ENCODE data around the gene LMO1.
A peak's percentile ranks its signal among the peaks of the same experiment; 100 is the strongest.

Gene LMO1

GRCh38 chr11:8263769-8264410 lies at the start of gene LMO1:
TSS of gene LMO1 (minus strand) at chr11:8263878. CDS start at chr11:8263362, 516 bp downstream.
- DNase-seq: peak; percentile 59 to 67

DNA sequence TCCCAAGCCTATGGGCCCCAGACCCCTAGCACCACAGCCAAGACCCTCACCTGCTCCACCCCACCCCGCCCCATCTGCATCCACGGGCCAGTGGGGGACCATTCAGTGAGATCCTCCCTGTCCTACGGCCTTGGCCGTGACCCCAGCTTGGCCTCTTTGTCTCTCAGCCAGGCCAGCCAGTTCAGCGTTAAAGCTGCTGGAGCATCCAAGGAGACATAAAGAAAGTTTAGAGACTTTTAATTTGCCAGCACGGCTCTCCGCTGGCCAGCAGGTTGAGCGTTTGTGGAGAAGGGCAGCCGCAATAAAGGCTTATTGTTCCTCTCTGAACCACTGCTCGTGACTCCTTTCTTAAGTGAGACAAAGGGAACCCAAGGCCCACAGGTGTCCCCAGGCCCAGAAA lies 49.3 kb upstream of the LMO1 start:
- DNase-seq: no peak

DNA sequence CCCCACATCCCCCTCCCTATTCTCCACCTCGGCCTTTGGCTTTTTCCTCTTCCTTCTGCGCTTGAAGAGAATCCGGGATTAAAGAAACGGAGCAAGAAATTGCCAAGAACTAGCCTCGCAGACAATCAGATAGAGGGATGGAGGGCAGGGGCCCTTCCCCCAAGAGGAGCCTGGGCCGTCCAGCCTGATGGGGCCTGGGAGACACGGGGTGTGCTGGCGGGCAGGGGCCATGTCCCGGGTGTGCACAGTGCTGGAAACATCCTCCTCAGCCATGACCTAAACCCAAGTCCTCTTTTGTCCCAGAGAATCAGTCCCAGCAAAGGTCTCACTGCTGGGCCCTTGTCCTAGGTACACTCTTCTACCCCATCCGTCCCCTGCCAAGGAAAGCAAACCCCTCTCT lies 47.7 kb upstream of the LMO1 start:
- no peak for DNase-seq

DNA sequence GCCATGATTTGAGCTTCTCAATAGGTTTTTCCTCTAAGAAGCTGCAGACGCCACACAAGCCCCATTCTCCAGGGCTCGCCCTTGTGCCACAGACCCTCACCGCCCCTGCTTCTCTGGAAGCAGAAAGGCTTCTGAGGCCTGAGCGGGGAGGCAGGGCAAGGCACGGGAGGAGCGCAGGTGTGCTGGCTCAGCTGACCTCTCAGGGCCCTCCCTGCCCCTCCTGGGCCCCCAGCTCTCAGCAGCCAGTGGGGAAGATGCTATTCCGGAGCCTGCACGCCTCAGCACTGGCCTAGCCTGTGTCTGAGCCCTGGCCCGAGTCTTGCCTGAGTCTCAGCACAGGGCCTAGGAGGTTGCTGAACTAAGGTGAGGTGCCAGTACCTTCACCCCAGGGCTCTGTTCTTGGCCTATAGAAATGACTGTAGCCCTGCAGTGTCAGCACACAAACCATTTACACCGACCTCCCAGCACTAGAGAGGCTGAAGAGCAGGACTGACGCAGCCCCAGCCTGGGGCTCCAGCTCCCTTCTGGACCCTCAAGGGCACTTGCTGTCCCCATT lies 47.1 kb upstream of the LMO1 start:
- no peak for DNase-seq

- DNase-seq: no peak
Observed at GRCh38 chr11:8309862-8310261, 46.2 kb upstream of the LMO1 start.

DNA sequence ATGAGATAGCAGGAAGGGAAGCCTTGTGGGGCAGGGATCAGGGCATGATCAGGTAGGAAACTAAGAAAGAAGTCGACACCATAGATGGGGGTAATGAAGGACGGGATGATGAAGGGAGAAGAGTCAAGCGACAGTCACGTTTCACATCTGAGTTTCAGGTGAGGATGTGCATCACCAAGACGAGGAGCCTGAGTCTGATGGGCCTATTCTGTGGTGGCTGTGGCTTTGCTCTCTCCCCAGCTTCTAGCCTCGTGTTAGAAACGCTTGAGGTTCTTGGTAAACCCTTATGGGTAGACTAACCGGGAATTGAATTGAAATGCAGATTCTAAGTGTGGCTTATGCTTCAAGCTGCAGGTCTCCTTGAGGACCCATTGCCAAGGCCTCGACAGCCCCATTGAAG lies 45.6 kb upstream of the LMO1 start:
- no peak for DNase-seq

DNA sequence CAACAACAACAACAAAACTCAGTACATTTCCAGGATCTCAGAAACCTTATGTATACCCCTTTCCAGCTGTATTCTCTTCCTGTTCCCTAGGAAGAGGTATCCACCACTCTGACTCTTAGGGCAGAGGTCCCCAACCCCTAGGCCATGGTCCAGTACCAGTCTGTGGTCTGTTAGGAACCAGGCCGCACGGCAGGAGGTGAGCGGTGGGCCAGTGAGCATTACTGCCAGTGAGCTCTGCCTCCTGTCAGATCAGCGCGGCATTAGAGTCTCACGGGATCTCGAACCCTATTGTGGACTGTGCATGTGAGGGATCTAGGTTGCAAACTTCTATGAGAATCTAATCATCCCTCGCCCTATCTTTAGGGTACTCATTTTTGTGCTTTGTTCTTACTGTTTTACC lies 43.9 kb upstream of the LMO1 start:
- no peak for DNase-seq

GRCh38 chr11:8301622-8302021 lies 37.9 kb upstream of the LMO1 start:
- no peak for DNase-seq

- DNase-seq: no peak
Observed at GRCh38 chr11:8298801-8299786, 35.4 kb upstream of the LMO1 start.

DNA sequence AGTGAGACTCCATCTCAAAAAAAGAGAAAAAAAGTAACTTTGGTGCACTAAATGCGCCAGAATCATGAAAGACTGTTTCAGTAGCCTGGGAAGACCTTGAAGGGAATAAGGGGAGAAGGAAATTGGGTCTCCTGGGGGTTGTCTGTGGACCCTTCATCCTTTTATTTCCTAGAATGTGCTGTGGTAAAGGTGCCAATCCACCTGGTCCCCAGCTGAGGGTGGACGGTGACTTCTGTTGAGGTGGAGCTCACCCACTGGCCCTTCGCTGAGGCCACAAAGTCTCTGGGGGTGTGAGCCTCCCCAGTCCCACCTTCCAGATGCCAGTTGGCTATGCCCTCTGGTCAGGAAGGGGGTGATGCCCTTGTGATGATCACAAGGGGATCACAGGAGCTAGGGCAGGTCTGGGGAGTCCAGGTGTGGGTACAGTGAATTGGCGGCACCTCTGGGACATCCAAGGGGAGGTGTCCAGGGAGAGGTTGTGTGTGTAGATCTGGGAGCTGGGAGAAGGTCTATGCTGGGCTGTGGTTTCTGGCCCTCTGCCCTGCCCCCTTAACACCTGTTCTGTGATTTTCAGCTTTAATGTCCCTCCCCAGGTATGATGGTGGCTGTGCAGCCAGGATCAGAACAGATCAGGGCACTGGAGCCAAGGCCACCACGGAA lies 34.2 kb upstream of the LMO1 start:
- DNase-seq: no peak

DNA sequence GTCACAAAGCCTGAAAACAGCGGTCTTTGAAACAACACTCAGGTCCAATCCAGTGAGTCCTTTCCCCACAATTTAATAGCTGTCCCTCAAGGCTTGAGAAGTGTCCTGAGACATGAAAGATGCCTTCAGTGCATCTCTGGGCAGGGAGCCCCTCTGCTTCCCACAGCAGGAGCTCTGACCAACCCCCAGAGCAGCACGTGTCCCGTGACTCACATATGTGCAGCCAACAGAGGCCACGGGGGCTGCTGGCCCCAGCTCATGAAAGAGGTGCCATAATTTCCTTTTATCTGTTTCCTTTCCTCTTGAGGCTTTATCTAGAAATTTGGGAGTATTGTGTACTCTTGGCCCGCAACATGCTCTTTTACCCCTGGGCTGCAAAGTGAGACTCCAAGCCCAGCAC lies 33.2 kb upstream of the LMO1 start:
- DNase-seq: no peak

- DNase-seq: no peak
Observed at GRCh38 chr11:8296038-8296649, 32.5 kb upstream of the LMO1 start.

GRCh38 chr11:8294251-8294935 lies 30.7 kb upstream of the LMO1 start:
- DNase-seq: no peak

DNA sequence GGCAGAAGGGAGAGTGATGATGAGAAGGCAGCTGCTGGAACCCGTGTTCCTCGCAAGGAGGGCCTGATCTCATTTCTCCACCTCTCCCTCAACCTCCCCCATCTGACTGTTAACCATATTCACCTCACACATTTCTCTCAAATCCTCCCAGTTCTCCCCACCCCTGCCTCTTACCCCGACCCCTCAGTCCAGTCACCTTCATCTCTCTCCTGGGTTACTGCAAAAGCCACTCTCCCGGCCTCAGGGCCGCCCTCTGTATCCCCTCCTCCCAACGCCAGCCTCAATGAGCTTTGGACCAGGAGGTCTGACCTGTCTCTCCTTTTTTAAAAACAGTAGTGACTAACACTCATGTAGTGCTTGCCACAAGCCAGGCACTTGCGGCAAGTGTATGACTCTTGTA lies 29.5 kb upstream of the LMO1 start:
- DNase-seq: no peak

GRCh38 chr11:8292351-8292750 lies 28.7 kb upstream of the LMO1 start:
- no peak for DNase-seq

GRCh38 chr11:8291421-8292350 lies 28.0 kb upstream of the LMO1 start:
- no peak for DNase-seq

GRCh38 chr11:8290081-8290810 lies 26.6 kb upstream of the LMO1 start:
- no peak for DNase-seq

GRCh38 chr11:8289492-8289918 lies 25.8 kb upstream of the LMO1 start:
- DNase-seq: no peak

- DNase-seq: no peak
Observed at GRCh38 chr11:8288824-8289491, 25.3 kb upstream of the LMO1 start.
